NCI-H69 (cell line): ENCODE results near the gene SMYD5.

Experiments
- DNase-seq: peaks from one replicate; lab custom pipeline; 2025; lab: John Stamatoyannopoulos, UW

Gene SMYD5

GRCh38 chr2:73238976-73239375, 24.9 kb downstream of the SMYD5 start:
- no peak for DNase-seq

GRCh38 chr2:73239776-73240175, 25.7 kb downstream of the SMYD5 start:
- DNase-seq, result no peak

- DNase-seq, result peak; percentile 91
Observed at GRCh38 chr2:73243884-73244570, 30.0 kb downstream of the SMYD5 start.

GRCh38 chr2:73244580-73244979, 30.5 kb downstream of the SMYD5 start:
- DNase-seq, result no peak

GRCh38 chr2:73246850-73247249, 32.8 kb downstream of the SMYD5 start:
- DNase-seq, result no peak

- no peak for DNase-seq
Observed at GRCh38 chr2:73249636-73250035, 35.6 kb downstream of the SMYD5 start.

- DNase-seq, result no peak
Observed at GRCh38 chr2:73250872-73251846, 37.1 kb downstream of the SMYD5 start.

GRCh38 chr2:73252238-73253027, 38.4 kb downstream of the SMYD5 start:
- DNase-seq, result no peak

- DNase-seq, result no peak
Observed at GRCh38 chr2:73253400-73253799, 39.4 kb downstream of the SMYD5 start.

- DNase-seq, result no peak
Observed at GRCh38 chr2:73253901-73254300, 39.9 kb downstream of the SMYD5 start.

- DNase-seq, result no peak
Observed at GRCh38 chr2:73254343-73255006, 40.4 kb downstream of the SMYD5 start.

- no peak for DNase-seq
Observed at GRCh38 chr2:73255007-73255644, 41.1 kb downstream of the SMYD5 start.

- no peak for DNase-seq
Observed at GRCh38 chr2:73255907-73256617, 42.0 kb downstream of the SMYD5 start.

- no peak for DNase-seq
Observed at GRCh38 chr2:73256618-73256922, 42.5 kb downstream of the SMYD5 start.

- no peak for DNase-seq
Observed at GRCh38 chr2:73257021-73257420, 43.0 kb downstream of the SMYD5 start.

- DNase-seq, result peak; percentile 2
Observed at GRCh38 chr2:73257425-73258125, 43.5 kb downstream of the SMYD5 start.

- no peak for DNase-seq
Observed at GRCh38 chr2:73258186-73258912, 44.3 kb downstream of the SMYD5 start.

GRCh38 chr2:73258913-73259215, 44.8 kb downstream of the SMYD5 start:
- no peak for DNase-seq

- no peak for DNase-seq
Observed at GRCh38 chr2:73259276-73259675, 45.2 kb downstream of the SMYD5 start.
